ENCODE measurements around the gene PAOX.

The PAOX gene

DNA sequence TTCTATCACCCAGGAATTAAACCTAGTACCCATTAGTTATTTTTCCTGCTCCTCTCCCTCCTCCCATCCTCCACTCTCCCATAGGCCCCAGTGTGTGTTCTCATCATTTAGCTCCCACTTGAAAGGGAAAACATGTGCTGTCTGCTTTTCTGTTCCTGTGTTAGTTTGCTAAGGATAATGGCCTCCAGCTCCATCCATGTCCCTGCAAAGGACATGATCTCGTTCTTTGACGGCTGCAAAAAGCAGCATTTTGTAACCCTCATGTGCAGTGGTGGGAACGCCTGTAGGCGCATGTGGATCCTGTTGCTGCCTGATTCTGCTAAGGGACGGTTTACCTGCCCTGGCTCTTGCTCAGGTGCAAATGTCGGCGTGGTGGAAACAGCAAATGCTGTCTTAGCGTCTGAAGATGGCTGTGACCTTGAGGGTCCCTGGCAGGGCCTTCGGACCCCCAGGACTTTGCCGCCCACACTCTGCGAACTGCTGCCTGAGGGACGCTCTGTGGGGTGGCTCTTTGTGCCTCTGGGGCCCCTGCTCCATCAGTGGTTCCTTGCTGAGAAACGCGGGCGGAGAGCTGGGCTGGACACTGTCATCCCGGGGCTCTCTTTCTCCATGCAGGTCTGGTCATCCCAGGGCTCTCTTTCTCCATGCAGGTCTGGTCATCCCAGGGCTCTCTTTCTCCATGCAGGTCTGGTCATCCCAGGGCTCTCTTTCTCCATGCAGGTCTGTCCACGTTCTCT lies 9.3 kb downstream of the PAOX start:
- in situ Hi-C loops (cut with HindIII; ENCODE audit: low pct_unique_long_range_greater_than_20kb, low sequenced_read_pairs) = no loop called here
- no peak for DNase-seq (ENCODE audit: low read depth in 1 of 2, low spot score in 1 of 2)
- no peak for TF ChIP-seq JUND (IDR thresholded peaks at IDR 0.05; ENCODE audit: low read depth)

DNA sequence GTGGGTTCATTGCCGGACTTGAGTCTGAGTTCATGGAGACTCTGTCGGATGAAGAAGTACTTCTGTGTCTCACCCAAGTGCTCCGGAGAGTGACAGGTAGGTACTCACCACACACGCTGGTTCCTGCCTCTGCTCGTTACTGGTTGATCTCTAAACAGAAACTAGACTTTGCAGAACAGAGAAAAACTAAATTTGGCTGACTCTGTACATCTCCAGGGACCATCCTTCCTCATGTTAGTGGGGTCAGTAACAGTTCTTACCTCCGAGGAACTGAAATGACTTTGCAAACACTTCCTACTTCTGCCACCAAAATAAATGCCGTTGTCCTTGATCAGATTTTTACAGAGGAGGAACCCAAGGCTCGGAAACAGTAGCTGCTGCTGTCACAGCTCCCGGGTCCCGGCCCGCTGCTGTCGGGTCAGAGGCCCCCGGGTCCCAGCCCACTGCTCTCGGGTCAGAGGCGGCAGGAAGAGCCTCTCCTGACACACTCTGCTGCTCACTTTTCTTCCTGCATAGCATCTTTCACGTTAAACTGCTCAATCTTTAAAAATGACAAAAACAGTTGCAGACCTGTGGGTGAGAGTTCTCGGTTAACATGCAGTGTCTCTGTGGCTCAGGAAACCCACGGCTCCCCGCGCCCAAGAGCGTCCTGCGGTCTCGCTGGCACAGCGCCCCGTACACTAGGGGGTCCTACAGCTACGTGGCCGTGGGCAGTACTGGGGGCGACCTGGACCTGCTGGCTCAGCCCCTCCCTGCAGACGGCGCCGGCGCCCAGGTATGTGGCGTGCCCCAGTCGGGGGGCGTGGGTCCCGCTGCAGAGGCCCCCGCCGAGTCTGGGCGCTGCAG lies 10.1 kb downstream of the PAOX start:
- in situ Hi-C loops (cut with HindIII; ENCODE audit: low pct_unique_long_range_greater_than_20kb, low sequenced_read_pairs) = no loop called here
- no peak for TF ChIP-seq JUND (IDR thresholded peaks at IDR 0.05; ENCODE audit: low read depth)
- DNase-seq (ENCODE audit: low read depth in 1 of 2, low spot score in 1 of 2) = no peak

DNA sequence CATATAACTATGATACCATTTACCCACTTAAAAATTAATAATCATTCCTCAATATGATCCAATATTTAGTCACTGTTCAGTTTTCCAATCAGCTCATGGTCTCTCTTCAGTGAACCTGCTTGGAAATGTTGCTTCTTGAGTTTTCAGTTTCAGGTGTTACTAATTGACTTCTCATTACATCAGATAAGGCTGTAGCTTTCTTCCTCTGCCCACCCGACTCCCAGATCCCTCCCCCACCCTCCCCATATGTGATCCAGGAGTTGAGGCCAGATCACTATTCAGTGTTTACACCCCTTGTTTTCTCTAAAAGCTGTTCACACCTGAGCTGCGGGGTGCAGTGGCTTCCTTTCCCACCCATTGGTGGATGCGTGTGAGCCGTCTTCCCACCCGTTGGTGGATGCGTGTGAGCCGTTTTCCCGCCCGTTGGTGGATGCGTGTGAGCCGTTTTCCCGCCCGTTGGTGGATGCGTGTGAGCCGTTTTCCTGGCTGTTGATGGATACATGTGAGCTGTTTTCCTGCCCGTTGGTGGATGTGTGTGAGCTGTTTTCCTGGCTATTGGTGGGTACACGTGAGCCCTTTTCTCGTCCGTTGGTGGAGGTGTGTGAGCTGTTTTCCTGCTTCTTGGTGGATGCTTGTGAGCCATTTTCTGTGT lies 11.7 kb downstream of the PAOX start:
- in situ Hi-C loops (cut with HindIII; ENCODE audit: low pct_unique_long_range_greater_than_20kb, low sequenced_read_pairs) = no loop called here
- no peak for TF ChIP-seq JUND (IDR thresholded peaks at IDR 0.05; ENCODE audit: low read depth)
- DNase-seq (ENCODE audit: low read depth in 1 of 2, low spot score in 1 of 2) = no peak

DNA sequence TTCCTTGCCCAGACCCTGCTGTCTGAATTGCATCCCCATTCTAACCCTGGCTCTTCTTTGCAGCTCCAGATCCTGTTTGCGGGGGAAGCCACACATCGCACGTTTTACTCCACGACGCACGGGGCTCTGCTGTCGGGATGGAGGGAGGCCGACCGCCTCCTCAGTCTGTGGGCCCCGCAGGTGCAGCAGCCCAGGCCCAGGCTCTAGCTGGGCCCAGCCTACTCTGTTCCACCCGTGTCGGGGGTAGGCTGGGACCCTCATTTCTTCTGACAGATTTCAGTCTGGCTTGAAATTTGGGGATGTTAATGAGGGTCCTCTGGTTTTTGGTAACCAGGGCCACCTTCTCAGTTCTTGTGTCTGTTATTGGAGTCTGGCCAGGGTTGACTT lies 12.2 kb downstream of the PAOX start:
- in situ Hi-C loops (cut with HindIII; ENCODE audit: low pct_unique_long_range_greater_than_20kb, low sequenced_read_pairs) = no loop called here
- TF ChIP-seq JUND (IDR thresholded peaks at IDR 0.05; ENCODE audit: low read depth) = no peak
- no peak for DNase-seq (ENCODE audit: low read depth in 1 of 2, low spot score in 1 of 2)

DNA sequence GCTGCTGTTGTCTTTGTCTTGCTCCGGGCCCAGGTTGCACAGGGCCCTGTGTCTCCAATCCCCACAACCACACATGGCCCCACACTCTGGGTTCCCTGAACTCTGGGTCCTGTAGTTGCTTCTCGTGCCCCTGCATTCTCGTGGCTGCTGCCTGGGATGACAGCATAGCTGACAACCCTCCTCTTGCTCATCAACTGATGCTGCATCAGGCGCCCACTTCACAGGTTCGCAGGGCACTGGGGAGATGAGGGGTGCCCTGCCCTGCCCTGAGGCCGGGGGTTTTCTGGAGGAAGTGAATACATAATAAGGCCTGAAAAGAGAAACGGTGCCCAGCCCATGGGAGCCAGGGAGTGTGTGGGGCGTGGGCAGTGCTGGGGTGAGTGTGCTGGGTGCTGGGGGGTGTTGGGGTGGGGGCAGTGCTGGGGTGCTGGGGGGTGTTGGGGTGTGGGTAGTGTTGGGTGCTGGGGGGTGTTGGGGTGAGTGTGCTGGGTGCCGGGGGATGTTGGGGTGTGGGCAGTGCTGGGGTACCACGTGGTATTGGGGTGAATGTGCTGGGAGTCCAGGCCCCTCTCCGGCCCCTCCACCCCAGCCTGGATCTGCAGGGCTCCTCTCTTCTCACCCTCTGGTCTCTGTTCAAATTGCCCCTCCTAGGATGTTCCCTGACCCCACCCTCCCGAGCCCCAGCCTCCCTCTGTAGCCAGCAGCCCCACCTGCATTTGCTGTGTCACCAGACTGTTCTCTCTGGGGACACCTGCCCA lies 12.9 kb downstream of the PAOX start:
- TF ChIP-seq JUND (IDR thresholded peaks at IDR 0.05; ENCODE audit: low read depth) = no peak
- in situ Hi-C loops (cut with HindIII; ENCODE audit: low pct_unique_long_range_greater_than_20kb, low sequenced_read_pairs) = no loop called here
- no peak for DNase-seq (ENCODE audit: low read depth in 1 of 2, low spot score in 1 of 2)

DNA sequence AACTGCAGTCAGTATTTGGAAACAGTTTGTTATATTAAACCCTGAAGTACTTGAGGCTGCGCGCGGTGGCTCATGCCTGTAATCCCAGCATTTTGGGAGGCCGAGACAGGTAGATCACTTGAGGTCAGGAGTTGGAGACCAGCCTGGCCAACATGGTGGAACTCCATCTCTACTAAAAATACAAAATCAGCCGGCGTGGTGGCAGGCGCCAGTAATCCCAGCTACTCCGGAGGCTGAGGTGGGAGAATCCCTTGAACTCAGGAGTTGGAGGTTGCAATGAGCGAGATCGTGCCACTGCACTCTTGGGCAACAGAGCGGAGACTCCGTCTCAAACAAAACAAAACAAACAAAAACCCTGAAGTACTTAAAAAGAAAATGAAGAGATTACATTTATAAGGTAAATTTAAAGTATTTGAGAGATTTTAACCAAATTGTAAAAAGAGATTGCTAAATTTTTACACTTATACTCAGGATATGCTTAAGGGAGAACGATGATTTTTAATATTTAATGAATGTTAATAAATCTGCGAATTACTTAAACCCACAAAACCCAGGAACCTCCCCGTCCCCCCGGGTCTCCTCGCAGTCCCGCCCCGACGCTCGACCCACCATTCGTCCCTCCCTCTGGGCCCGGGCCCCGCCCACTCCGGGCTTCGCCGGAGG lies 14.5 kb downstream of the PAOX start:
- DNase-seq (ENCODE audit: low read depth in 1 of 2, low spot score in 1 of 2) = no peak
- in situ Hi-C loops (cut with HindIII; ENCODE audit: low pct_unique_long_range_greater_than_20kb, low sequenced_read_pairs) = no loop called here
- TF ChIP-seq JUND (IDR thresholded peaks at IDR 0.05; ENCODE audit: low read depth) = no peak

DNA sequence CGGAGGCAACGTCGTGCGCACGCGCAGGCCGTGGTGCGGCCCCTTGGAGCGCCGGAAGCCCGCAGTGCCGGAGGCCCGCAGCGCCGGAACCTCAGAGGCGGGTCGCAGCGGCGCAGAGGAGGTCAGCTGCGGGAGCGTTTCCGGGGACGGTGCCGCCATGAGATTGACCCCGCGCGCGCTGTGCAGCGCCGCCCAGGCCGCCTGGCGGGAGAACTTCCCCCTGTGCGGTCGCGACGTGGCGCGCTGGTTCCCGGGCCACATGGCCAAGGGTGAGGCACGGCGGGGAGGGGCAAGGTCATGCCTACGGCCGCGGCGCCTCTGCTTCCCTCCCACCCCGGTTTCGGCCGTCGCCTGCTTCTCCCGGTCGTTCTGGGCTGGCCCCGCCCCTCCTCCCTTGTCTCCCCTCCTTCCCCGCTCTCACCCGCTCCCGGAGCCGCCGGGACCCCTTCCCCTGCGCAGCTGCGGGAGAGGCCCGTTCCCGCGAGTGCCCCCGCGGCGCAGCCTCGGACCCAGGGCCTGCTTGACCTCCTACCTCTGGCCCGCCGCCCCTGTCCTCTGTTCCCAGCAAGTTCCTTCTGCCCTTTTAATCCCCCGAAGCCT lies 15.1 kb downstream of the PAOX start, which contains the start of gene MTG1:
Gene MTG1 (plus strand): TSS at position 94 of the 600 bp plus-strand sequence. CDS start 64 bp downstream, at position 158.
- in situ Hi-C loops (cut with HindIII; ENCODE audit: low pct_unique_long_range_greater_than_20kb, low sequenced_read_pairs) = no loop called here
- no peak for TF ChIP-seq JUND (IDR thresholded peaks at IDR 0.05; ENCODE audit: low read depth)
- peak; percentile 91 to 92 for DNase-seq (ENCODE audit: low read depth in 1 of 2, low spot score in 1 of 2)

DNA sequence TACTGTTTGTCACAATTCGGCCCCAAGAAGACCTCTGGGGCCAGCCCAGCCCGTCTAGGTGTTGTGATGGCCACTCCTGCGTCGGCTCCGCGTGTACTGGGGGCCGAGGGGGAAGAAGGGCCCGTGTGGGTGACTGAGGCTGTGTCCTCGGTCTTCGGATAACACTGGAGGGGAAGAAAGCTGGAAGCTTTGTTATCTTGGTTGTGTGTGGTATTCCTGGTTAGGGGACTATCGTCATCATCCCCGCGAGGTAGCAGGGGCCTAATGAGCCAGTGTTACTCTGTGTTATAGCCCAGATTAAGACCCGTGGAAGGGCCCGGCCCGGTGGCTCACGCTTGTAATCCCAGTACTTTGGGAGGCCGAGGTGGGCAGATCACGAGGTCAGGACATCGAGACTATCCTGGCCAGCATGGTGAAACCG lies 15.7 kb downstream of the PAOX start:
- no peak for TF ChIP-seq JUND (IDR thresholded peaks at IDR 0.05; ENCODE audit: low read depth)
- in situ Hi-C loops (cut with HindIII; ENCODE audit: low pct_unique_long_range_greater_than_20kb, low sequenced_read_pairs) = no loop called here
- DNase-seq (ENCODE audit: low read depth in 1 of 2, low spot score in 1 of 2) = no peak

DNA sequence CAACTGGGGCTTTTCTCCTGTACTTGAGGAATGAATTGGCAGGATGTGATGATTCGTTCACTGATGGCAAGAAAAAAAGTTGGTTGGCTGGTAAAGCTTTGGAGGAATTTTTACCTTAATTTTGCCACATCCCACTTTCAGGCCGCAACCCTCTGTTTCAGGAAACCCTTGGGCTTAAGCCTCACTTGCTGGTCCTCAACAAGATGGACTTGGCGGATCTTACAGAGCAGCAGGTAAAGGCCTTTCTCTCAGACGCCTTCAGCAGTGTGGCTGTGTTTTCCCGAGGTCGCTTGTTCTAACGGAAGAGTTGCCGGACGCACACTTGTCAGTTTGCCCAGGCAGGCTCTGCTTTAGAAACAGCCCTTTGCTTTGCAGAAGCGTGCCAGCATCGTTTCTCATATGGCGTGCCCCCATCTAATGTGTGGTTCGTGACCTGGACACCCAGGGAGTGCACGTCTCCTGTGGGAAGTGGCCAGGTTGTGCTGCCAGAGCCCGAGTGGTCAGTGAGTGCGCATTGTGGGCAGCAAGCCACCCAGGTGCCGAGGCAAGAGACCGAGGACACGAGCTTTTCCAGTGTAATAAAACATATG lies 17.1 kb downstream of the PAOX start:
- no peak for DNase-seq (ENCODE audit: low read depth in 1 of 2, low spot score in 1 of 2)
- in situ Hi-C loops (cut with HindIII; ENCODE audit: low pct_unique_long_range_greater_than_20kb, low sequenced_read_pairs) = no loop called here
- TF ChIP-seq JUND (IDR thresholded peaks at IDR 0.05; ENCODE audit: low read depth) = no peak

DNA sequence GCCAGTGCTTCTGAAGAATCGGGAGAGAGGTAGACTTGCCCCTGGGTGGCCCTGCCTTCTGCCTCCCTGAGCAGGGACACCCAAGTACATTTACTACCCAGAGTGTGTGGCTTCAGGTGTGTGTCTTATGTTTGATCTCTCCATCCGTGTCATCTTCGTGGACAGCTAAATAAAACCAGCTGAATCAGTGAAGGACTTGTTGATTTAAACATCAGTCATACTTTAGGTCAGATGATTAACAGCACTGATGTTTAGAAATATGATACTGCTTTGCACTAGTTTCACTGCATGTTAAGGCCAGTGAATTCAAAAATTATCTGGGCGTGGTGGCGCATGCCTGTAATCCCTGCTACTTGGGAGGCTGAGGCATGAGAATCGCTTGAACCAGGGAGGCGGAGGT lies 18.9 kb downstream of the PAOX start:
- in situ Hi-C loops (cut with HindIII; ENCODE audit: low pct_unique_long_range_greater_than_20kb, low sequenced_read_pairs) = no loop called here
- no peak for TF ChIP-seq JUND (IDR thresholded peaks at IDR 0.05; ENCODE audit: low read depth)
- DNase-seq (ENCODE audit: low read depth in 1 of 2, low spot score in 1 of 2) = no peak

DNA sequence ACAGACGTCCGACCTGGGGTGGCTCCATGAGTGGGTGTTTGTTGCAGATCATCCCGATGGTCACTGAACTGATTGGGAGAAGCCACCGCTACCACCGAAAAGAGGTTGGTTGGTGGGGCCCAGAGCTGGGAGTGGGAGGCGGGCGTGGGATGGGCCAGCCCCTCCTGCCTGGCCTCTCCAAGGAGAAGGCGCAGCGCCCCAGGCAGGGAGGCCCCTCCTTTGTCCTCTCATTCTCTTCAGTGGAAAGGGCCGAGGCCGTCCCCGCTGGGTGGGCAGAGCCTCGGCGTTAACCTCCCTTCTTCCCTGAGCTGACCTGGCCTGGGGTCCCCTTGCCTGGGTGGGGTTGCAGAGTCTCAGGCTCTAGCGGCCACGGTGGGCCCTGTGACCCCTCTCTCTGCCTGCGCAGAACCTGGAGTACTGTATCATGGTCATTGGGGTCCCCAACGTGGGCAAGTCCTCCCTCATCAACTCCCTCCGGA lies 20.1 kb downstream of the PAOX start:
- no peak for TF ChIP-seq JUND (IDR thresholded peaks at IDR 0.05; ENCODE audit: low read depth)
- no peak for DNase-seq (ENCODE audit: low read depth in 1 of 2, low spot score in 1 of 2)
- in situ Hi-C loops (cut with HindIII; ENCODE audit: low pct_unique_long_range_greater_than_20kb, low sequenced_read_pairs) = no loop called here

Measured in T47D (cell line).